Heart right ventricle (tissue), 16 donors: Measurements from ENCODE around the gene ANKH. TPM values are rescaled to one million over a fixed set of nuclear protein-coding genes. Genes with fewer than 3 reads are reported as not detected.

Source experiments
- ATAC-seq, 8 donors: fragments of 200-7000 bp; cut with Tn5 transposase; one replicate each; pipeline ENCODE4 v1.9.1; 2020; ENCODE audit warnings: mild to moderate bottlenecking in 8 of 8, moderate library complexity in 8 of 8, moderate number of reproducible peaks in 1 of 8
- DNase-seq, 2 donors: peaks; one replicate each; pipeline ENCODE4 v3.0.0-alpha.2; 2020
- H3K27ac ChIP-seq, 10 donors: fragments of 200-600 bp; sonication (generic) in 2 of 10; one replicate each; pipeline versions ENCODE4 v1.5.0 to v1.8.0; 2020 to 2022; ENCODE audit warnings: mild to moderate bottlenecking in 3 of 10
- H3K27me3 ChIP-seq, 7 donors: fragments of 200-600 bp; one replicate each; pipeline ENCODE4 v1.8.0; 2021 to 2022; ENCODE audit warnings: mild to moderate bottlenecking in 2 of 7
- H3K36me3 ChIP-seq, 9 donors: fragments of 200-600 bp; sonication (generic) in 1 of 9; one replicate each; pipeline versions ENCODE4 v1.5.0 to v1.8.0; 2020 to 2022; ENCODE audit warnings: mild to moderate bottlenecking in 2 of 9
- H3K4me1 ChIP-seq, 9 donors: fragments of 200-600 bp; sonication (generic) in 1 of 9; one replicate each; pipeline versions ENCODE4 v1.5.0 to v1.8.0; 2020 to 2022; ENCODE audit warnings: mild to moderate bottlenecking in 4 of 9
- H3K4me3 ChIP-seq, 10 donors: fragments of 200-600 bp; sonication (generic) in 2 of 10; one replicate each; pipeline versions ENCODE4 v1.5.0 to v1.8.0; 2020 to 2022; ENCODE audit warnings: mild to moderate bottlenecking in 7 of 10, moderate library complexity in 2 of 10
- H3K9me3 ChIP-seq, 11 donors: fragments of 200-600 bp in 10 of 11; sonication (generic) in 2 of 11; one replicate each; pipeline versions ENCODE4 v1.5.0 to v1.8.0; 2013 to 2022; ENCODE audit warnings: mild to moderate bottlenecking in 2 of 11, control low read depth in 1 of 11, moderate library complexity in 1 of 11
- WGBS, 2 donors: extraction: QIAGEN DNeasy Blood & Tissue Kit; methylation state at CpG; one replicate each; pipeline ENCODE4 v1.1.7; 2013; ENCODE audit warnings: inconsistent platforms in 1 of 2; 5-methylcytosine and 5-hydroxymethylcytosine counted together
- intact Hi-C, 10 donors: fragments of 100-400 bp; cut with DNase I; formaldehyde crosslinking; loops; one replicate each; pipeline versions ENCODE4 v1.11.1 to v1.14.2; 2022
- polyA plus RNA-seq, 2 donors: library from polyadenylated mRNA; stranded (reverse); fragments of 200-250 nt; gene quantifications; one replicate each; pipeline ENCODE4 v1.2.3, GENCODE V29; 2013
- total RNA-seq, 10 donors: library from RNA; stranded (reverse); fragmentation: NEBNext Ultra II Directional in 3 of 10; extraction: Animal tissue kit (Norgen Biotek cat#: 25700) in 3 of 10; gene quantifications; one replicate each; pipeline versions ENCODE4 v1.2.1 to v1.2.4, GENCODE V29; 2021 to 2023
- TF ChIP-seq, protein P1 (sequence below), 9 donors: fragments of 200-600 bp; sonication (generic) in 2 of 9; IDR thresholded peaks; one replicate each; pipeline versions ENCODE4 v1.5.0 to v1.8.0; 2021 to 2022; ENCODE audit warnings: antibody characterized with exemption in 9 of 9, mild to moderate bottlenecking in 5 of 9, moderate library complexity in 1 of 9
- donor health status: Arrhythmogenic right ventricular cardiomyopathy.
- donor health status: ischemic (EF 13 %, LVEDD 7.1; RV severe dilation, severe dysfunction).
- donor health status: healthy with polysubstance abuse.
- donor health status: DM: no; HTN: yes; CAD: no.
- donor health status: DM: no; HTN: no; CAD: no.
- donor health status: ischemic (EF 25% LVEDD 6.9; RV normal size, moderate dysfunction).
- donor health status: ischemic (EF 25% LVEDD 5.7; RV mildly dilated, moderate dysfunction).
- donor health status: healthy.
- donor health status: DM: yes; HTN: yes; CAD: no.
- donor health status: Ischemic cardiomyopathy.
- donor health status: ischemic (EF 35%, LVEDD 5.7; RV mildly dilated, moderate dysfunction).
- donor health status: nonischemic (EF 11% LVEDD 7.7; RV severe dilation, severe dysfunction).
- donor health status: DM: yes; HTN: yes; CAD: no.
- donor health status: PGD.
- donor health status: ischemic (EF 29% LVEDD 5.4; RV normal size, mild dysfunction).
- donor health status: nonischemic (EF 23%, LVEDD 6.1; RV moderate dilation, normal function).

ANKH gene
- total and polyA plus RNA-seq, 12 donors = 51.0 to 256 (median 192) TPM

DNA sequence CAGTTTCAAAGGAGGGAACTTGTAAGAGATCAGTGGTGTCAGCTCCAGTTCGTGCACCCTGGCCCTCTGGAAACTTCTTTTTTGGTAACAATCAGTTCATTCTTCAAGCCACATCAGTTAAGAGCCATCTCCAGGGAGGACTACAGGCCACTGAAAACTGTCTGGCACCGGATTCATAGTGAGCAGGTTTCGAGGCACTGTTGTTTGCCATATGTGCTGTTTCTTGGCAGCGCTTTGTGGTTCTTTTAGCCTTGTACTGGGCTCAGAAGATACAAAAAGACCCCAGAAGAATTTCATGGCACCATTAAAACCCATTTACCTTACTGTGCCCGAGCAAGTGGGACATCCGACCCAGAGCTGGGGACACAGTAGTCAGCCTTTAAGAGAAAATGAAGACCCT is 138.6 kb downstream of the ANKH start:
- intact Hi-C loops = loop anchor here in 2 of 10 donors (10.0 kb wide), 2 partner anchors 132 to 142 kb away; partner anchors contain the start of gene ANKH (in 1 of the 2)
- H3K27me3 ChIP-seq = no peaks in the 10 kb centered on the region
- 90 to 92% methylated on average over 6 of the region's 6 CpGs for WGBS, 2 donors

DNA sequence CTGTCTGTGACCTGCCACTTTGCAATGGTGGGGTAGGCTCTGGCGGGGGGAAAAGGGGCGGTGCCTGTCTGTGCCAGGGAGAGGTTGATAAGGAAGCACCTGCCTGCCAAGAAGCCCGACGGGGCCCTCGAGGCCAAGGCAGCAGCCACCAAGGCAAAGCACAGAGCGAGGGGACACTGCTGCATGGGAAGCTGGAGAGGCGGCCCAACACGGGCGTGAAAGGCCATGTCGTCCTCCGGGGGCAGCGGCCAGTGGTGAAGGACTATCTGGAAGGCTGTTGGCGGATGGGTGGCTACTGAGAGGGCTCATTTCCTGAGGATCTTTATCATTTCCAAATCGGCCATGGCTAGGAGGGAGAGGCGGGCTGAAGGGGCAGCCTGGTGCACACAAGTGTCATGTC is 140.7 kb downstream of the ANKH start:
- DNase-seq (no peak), ATAC-seq (peak in 2 of 8 donors; percentile 8 to 19)
- Histone ChIP-seq H3K36me3 (peaks cover 0 to 75% (median 7%) of the 10 kb centered on the region in 9 donors), H3K9me3 (no peaks in the 10 kb centered on the region), H3K4me3 (no peak overlapping the region), H3K4me1 (peaks cover 10 to 46% (median 18%) of the 10 kb centered on the region in 9 donors), H3K27ac (no peak overlapping the region), H3K27me3 (no peaks in the 10 kb centered on the region)
- TF ChIP-seq, protein P1, sequence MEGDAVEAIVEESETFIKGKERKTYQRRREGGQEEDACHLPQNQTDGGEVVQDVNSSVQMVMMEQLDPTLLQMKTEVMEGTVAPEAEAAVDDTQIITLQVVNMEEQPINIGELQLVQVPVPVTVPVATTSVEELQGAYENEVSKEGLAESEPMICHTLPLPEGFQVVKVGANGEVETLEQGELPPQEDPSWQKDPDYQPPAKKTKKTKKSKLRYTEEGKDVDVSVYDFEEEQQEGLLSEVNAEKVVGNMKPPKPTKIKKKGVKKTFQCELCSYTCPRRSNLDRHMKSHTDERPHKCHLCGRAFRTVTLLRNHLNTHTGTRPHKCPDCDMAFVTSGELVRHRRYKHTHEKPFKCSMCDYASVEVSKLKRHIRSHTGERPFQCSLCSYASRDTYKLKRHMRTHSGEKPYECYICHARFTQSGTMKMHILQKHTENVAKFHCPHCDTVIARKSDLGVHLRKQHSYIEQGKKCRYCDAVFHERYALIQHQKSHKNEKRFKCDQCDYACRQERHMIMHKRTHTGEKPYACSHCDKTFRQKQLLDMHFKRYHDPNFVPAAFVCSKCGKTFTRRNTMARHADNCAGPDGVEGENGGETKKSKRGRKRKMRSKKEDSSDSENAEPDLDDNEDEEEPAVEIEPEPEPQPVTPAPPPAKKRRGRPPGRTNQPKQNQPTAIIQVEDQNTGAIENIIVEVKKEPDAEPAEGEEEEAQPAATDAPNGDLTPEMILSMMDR (IDR thresholded peaks at IDR 0.05) = no peak
- intact Hi-C loops = loop anchor here in 2 of 10 donors (10.0 kb wide), 2 partner anchors 134 to 144 kb away; partner anchors contain the start of gene ANKH (in 1 of the 2)
- WGBS, 2 donors = 68 to 73% methylated on average over 15 of the region's 15 CpGs

More for the DNA sequence above, 138.6 kb downstream of the ANKH start:
- DNase-seq = no peak
- TF ChIP-seq, protein P1 (IDR thresholded peaks at IDR 0.05) = no peak
- H3K36me3 ChIP-seq = peaks cover 0 to 84% (median 16%) of the 10 kb centered on the region in 9 donors
- ATAC-seq = no peak
- H3K27ac ChIP-seq = no peak overlapping the region
- H3K9me3 ChIP-seq = no peaks in the 10 kb centered on the region
- no peak overlapping the region for H3K4me3 ChIP-seq
- peaks cover 6 to 46% (median 15%) of the 10 kb centered on the region in 9 donors for H3K4me1 ChIP-seq

DNA sequence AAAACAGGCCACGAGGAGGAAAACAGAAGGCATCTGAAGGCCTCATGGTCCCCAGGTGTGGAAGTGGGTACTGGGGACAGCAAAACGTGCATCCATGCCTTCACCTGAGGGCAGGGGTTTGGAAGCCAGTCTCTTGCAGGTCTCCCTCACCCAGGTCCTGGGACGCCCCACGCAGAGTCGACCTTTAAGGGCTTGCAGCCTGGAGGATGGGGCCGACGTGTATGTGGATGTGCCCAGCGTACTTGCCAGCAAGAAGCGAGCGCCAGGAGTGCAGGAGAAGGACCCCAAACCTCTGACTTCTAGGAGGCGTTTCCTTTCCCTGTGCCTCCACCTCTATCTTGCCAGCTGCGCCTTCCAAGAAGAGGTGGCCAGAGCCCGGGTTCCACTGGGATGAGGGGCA is 141.1 kb downstream of the ANKH start:
- Histone ChIP-seq H3K9me3 (no peaks in the 10 kb centered on the region), H3K27ac (no peak overlapping the region), H3K27me3 (no peaks in the 10 kb centered on the region), H3K4me1 (peaks cover 8 to 46% (median 18%) of the 10 kb centered on the region in 9 donors), H3K36me3 (peaks cover 0 to 76% (median 7%) of the 10 kb centered on the region in 9 donors), H3K4me3 (no peak overlapping the region)
- no peak for DNase-seq
- ATAC-seq = peak in 1 of 8 donors; percentile 3
- TF ChIP-seq, protein P1 (IDR thresholded peaks at IDR 0.05) = no peak
- intact Hi-C loops = loop anchor here in 2 of 10 donors (10.0 kb wide), 2 partner anchors 134 to 144 kb away; partner anchors contain the start of gene ANKH (in 1 of the 2)
- WGBS, 2 donors = 83 to 86% methylated on average over 13 of the region's 13 CpGs

DNA sequence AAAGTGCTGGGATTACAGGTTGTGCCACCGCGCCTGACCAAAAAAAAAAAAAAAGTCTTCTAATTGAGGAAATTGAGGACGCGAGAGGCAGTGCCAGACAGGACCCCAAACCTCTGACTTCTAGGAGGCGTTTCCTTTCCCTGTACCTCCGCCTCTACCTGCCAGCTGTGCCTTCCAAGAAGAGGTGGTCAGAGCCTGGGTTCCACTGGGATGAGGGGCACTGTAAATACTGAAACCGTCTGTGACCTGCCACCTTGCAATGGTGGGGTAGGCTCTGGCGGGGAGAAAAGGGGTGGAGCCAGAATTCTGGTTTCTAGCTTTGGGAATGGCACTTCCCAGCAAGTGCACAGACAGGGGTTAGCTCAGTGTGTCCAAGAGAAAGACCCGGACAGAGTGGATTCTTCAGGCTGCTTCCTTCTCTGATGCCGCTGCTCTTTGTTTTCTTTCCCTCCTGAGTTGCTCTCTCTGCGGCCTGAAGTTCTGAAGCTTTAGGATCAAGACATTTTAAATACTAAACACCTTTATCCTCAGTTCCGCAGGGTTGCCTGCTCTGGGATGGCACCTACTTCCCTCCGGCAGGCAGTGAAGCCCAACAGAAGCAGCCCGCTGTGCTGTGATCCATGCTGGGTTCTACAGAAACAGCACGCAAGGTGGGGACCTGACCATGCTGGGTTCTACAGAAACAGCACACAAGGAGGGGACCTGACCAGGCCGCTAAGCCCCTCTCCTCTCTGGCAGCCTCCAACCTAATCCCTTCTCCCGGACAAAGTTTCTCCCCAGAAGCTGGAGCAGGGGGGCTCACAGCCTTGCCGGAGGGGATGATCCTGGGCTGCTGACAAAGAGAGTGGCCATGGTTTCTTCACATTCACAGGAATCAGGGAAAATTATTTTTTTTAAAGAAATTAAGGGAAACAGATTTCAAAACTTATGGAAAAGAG is 141.9 kb downstream of the ANKH start:
- DNase-seq (no peak), ATAC-seq (no peak)
- no peak overlapping the region for H3K27ac ChIP-seq
- peaks cover 6 to 50% (median 21%) of the 10 kb centered on the region in 9 donors for H3K4me1 ChIP-seq
- intact Hi-C loops = loop anchor here in 8 of 10 donors (5.0 to 10.0 kb wide), 7 partner anchors 42 to 283 kb away; partner anchors contain the start of gene ANKH (in 5 of the 8)
- no peaks in the 10 kb centered on the region for H3K27me3 ChIP-seq
- WGBS, 2 donors = 94 to 96% methylated on average over 18 of the region's 18 CpGs
- H3K9me3 ChIP-seq = no peaks in the 10 kb centered on the region
- TF ChIP-seq, protein P1 (IDR thresholded peaks at IDR 0.05) = no peak
- peaks cover 0 to 78% (median 7%) of the 10 kb centered on the region in 9 donors for H3K36me3 ChIP-seq
- H3K4me3 ChIP-seq = no peak overlapping the region
